ENCODE data around the gene PSMC3IP. TPM values are rescaled to one million over a fixed set of nuclear protein-coding genes. Genes with fewer than 3 reads are reported as not detected.

The PSMC3IP gene
- total and polyA plus RNA-seq, 4 donors = 0.58 to 3.0 (median 1.1) TPM

DNA sequence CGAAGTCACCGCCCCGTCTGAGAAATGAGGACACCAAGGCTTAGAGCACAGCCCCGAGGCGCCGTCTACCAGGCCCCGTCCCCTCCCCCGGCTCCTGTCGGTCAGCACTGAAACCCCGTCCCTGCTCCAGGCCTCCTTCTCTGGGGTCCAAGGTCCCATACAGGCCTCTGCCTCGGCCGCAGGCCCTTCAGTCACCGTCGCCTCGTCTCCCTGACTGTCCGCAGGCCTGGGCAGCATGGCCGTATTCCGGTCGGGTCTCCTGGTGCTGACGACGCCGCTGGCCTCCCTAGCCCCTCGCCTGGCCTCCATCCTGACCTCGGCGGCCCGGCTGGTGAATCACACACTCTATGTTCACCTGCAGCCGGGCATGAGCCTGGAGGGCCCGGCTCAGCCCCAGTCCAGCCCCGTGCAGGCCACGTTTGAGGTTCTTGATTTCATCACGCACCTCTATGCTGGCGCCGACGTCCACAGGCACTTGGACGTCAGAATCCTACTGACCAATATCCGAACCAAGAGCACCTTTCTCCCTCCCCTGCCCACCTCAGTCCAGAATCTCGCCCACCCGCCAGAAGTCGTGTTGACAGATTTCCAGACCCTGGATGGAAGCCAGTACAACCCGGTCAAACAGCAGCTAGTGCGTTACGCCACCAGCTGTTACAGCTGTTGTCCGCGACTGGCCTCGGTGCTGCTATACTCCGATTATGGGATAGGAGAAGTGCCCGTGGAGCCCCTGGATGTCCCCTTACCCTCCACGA lies 15.0 kb downstream of the PSMC3IP start:
- WGBS = 3% methylated on average over 48 of the region's 48 CpGs
- peak overlapping the region; percentile 80 to 90 (median 85) for H3K4me3 ChIP-seq (ENCODE audit: low read depth in 1 of 3, low read length in 3 of 3)
- TF ChIP-seq RAD21 (IDR thresholded peaks at IDR 0.05) = peak in 1 of 2 donors; percentile 6
- TF ChIP-seq, protein P1, sequence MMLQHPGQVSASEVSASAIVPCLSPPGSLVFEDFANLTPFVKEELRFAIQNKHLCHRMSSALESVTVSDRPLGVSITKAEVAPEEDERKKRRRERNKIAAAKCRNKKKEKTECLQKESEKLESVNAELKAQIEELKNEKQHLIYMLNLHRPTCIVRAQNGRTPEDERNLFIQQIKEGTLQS (IDR thresholded peaks at IDR 0.05) = no peak
- TF ChIP-seq, protein P2, sequence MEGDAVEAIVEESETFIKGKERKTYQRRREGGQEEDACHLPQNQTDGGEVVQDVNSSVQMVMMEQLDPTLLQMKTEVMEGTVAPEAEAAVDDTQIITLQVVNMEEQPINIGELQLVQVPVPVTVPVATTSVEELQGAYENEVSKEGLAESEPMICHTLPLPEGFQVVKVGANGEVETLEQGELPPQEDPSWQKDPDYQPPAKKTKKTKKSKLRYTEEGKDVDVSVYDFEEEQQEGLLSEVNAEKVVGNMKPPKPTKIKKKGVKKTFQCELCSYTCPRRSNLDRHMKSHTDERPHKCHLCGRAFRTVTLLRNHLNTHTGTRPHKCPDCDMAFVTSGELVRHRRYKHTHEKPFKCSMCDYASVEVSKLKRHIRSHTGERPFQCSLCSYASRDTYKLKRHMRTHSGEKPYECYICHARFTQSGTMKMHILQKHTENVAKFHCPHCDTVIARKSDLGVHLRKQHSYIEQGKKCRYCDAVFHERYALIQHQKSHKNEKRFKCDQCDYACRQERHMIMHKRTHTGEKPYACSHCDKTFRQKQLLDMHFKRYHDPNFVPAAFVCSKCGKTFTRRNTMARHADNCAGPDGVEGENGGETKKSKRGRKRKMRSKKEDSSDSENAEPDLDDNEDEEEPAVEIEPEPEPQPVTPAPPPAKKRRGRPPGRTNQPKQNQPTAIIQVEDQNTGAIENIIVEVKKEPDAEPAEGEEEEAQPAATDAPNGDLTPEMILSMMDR (IDR thresholded peaks at IDR 0.05; ENCODE audit: low read depth, low read length, missing input control) = peak; percentile 1
- H3K36me3 ChIP-seq (ENCODE audit: control insufficient read depth in 4 of 4, insufficient read depth in 3 of 4, low read depth in 1 of 4, low read length in 3 of 4) = peaks cover 0 to 8% (median 5%) of the 10 kb centered on the region in 4 donors
- peak overlapping the region; percentile 85 to 86 for H3K27ac ChIP-seq (ENCODE audit: low read depth in 1 of 2, low read length in 2 of 2)
- no peak for DNase-seq (ENCODE audit: low spot score)
- H3K9ac ChIP-seq (ENCODE audit: low read depth in 1 of 2, low read length in 2 of 2) = peak overlapping the region; percentile 61 to 97
- H3K27me3 ChIP-seq (ENCODE audit: control insufficient read depth in 4 of 4, insufficient read depth in 4 of 4, low read length in 3 of 4) = no peaks in the 10 kb centered on the region
- H3K9me3 ChIP-seq (ENCODE audit: control insufficient read depth in 4 of 4, low read length in 3 of 4) = no peaks in the 10 kb centered on the region
- peaks cover 15 to 56% (median 45%) of the 10 kb centered on the region in 4 donors for H3K4me1 ChIP-seq (ENCODE audit: control insufficient read depth in 4 of 4, insufficient read depth in 4 of 4, low read length in 3 of 4)

DNA sequence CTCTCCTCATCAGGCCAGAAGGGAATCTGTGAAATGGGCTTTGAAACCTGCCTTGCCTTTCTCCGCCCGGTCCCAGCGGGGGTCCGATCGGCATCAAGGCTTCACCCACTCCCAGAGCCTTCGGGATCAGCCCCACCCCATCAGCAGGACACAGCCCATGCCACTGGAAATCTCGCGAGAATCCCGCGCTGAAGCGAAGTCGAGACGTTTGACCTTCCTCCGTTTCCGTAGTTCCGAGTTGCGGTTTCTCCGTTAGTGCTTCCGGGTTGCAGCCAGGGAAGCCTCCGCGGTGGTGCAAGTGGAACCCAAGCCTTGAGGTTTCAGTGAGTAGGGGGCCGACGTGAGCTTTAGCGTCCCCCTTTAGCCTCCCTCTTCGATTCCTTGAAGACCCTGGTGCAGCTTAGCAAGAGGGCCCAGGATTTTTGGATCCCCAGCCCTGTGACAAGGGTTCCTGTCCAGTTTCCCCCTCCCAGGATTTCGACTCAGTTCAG lies 15.6 kb downstream of the PSMC3IP start, which contains the start of gene COASY:
Gene COASY, plus strand, starts transcription at position 252 of the 491 bp plus-strand sequence. CDS start 475 bp downstream, outside the sequence.
- Histone ChIP-seq H3K4me3 (ENCODE audit: low read depth in 1 of 3, low read length in 3 of 3) (peak within 1 kb of the TSS; percentile 80 to 90 (median 85)), H3K27me3 (ENCODE audit: control insufficient read depth in 4 of 4, insufficient read depth in 4 of 4, low read length in 3 of 4) (no peaks in the 10 kb centered on the region), H3K36me3 (ENCODE audit: control insufficient read depth in 4 of 4, insufficient read depth in 3 of 4, low read depth in 1 of 4, low read length in 3 of 4) (peaks cover 0 to 8% (median 5%) of the 10 kb centered on the region in 4 donors), H3K4me1 (ENCODE audit: control insufficient read depth in 4 of 4, insufficient read depth in 4 of 4, low read length in 3 of 4) (peaks cover 15 to 52% (median 44%) of the 10 kb centered on the region in 4 donors), H3K27ac (ENCODE audit: low read depth in 1 of 2, low read length in 2 of 2) (peak within 1 kb of the TSS; percentile 85 to 86), H3K9me3 (ENCODE audit: control insufficient read depth in 4 of 4, low read length in 3 of 4) (no peaks in the 10 kb centered on the region), H3K9ac (ENCODE audit: low read depth in 1 of 2, low read length in 2 of 2) (peak within 1 kb of the TSS; percentile 73 to 97)
- under 1% methylated on average over 26 of the region's 26 CpGs for WGBS
- peak; percentile 94 for DNase-seq (ENCODE audit: low spot score)
- TF ChIP-seq SP1 (IDR thresholded peaks at IDR 0.05) = peak; percentile 58
- TF ChIP-seq RAD21 (IDR thresholded peaks at IDR 0.05) = peak; percentile 23 to 32
- TF ChIP-seq, protein P1 (IDR thresholded peaks at IDR 0.05) = no peak
- TF ChIP-seq EGR1 (IDR thresholded peaks at IDR 0.05; ENCODE audit: low read depth in 2 of 2) = peak in 1 of 2 donors; percentile 55
- peak in 1 of 2 donors; percentile 38 for TF ChIP-seq JUND (IDR thresholded peaks at IDR 0.05)
- peak; percentile 82 for TF ChIP-seq YY1 (IDR thresholded peaks at IDR 0.05)
- peak; percentile 16 to 52 for TF ChIP-seq HNF4A (conservative IDR thresholded peaks at IDR 0.05)
- no peak for TF ChIP-seq TAF1 (conservative IDR thresholded peaks at IDR 0.05)
- no peak for TF ChIP-seq FOXA2 (IDR thresholded peaks at IDR 0.05)
- TF ChIP-seq, protein P3, sequence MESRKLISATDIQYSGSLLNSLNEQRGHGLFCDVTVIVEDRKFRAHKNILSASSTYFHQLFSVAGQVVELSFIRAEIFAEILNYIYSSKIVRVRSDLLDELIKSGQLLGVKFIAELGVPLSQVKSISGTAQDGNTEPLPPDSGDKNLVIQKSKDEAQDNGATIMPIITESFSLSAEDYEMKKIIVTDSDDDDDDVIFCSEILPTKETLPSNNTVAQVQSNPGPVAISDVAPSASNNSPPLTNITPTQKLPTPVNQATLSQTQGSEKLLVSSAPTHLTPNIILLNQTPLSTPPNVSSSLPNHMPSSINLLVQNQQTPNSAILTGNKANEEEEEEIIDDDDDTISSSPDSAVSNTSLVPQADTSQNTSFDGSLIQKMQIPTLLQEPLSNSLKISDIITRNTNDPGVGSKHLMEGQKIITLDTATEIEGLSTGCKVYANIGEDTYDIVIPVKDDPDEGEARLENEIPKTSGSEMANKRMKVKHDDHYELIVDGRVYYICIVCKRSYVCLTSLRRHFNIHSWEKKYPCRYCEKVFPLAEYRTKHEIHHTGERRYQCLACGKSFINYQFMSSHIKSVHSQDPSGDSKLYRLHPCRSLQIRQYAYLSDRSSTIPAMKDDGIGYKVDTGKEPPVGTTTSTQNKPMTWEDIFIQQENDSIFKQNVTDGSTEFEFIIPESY (IDR thresholded peaks at IDR 0.05) = peak; percentile 100
- peak; percentile 76 to 97 for TF ChIP-seq GABPA (IDR thresholded peaks at IDR 0.05 in 1 of 2, conservative IDR thresholded peaks at IDR 0.05 in 1 of 2)
- TF ChIP-seq NR2F2 (IDR thresholded peaks at IDR 0.05) = peak; percentile 25
- TF ChIP-seq, protein P2 (IDR thresholded peaks at IDR 0.05; ENCODE audit: low read depth, low read length, missing input control) = no peak
- TF ChIP-seq FOXA1 (IDR thresholded peaks at IDR 0.05) = no peak
- TF ChIP-seq HNF4G (IDR thresholded peaks at IDR 0.05) = no peak
- TF ChIP-seq, protein P4, sequence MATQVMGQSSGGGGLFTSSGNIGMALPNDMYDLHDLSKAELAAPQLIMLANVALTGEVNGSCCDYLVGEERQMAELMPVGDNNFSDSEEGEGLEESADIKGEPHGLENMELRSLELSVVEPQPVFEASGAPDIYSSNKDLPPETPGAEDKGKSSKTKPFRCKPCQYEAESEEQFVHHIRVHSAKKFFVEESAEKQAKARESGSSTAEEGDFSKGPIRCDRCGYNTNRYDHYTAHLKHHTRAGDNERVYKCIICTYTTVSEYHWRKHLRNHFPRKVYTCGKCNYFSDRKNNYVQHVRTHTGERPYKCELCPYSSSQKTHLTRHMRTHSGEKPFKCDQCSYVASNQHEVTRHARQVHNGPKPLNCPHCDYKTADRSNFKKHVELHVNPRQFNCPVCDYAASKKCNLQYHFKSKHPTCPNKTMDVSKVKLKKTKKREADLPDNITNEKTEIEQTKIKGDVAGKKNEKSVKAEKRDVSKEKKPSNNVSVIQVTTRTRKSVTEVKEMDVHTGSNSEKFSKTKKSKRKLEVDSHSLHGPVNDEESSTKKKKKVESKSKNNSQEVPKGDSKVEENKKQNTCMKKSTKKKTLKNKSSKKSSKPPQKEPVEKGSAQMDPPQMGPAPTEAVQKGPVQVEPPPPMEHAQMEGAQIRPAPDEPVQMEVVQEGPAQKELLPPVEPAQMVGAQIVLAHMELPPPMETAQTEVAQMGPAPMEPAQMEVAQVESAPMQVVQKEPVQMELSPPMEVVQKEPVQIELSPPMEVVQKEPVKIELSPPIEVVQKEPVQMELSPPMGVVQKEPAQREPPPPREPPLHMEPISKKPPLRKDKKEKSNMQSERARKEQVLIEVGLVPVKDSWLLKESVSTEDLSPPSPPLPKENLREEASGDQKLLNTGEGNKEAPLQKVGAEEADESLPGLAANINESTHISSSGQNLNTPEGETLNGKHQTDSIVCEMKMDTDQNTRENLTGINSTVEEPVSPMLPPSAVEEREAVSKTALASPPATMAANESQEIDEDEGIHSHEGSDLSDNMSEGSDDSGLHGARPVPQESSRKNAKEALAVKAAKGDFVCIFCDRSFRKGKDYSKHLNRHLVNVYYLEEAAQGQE (IDR thresholded peaks at IDR 0.05) = peak; percentile 58
- TF ChIP-seq, protein P5, sequence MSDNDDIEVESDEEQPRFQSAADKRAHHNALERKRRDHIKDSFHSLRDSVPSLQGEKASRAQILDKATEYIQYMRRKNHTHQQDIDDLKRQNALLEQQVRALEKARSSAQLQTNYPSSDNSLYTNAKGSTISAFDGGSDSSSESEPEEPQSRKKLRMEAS (IDR thresholded peaks at IDR 0.05) = no peak
- TF ChIP-seq RXRA (IDR thresholded peaks at IDR 0.05) = peak; percentile 30 to 59
